ENCODE measurements around the gene SV2C.

The SV2C gene

GRCh38 chr5:76099756-76100155 lies 16.6 kb downstream of the SV2C start:
- Histone ChIP-seq H3K9me3 (ENCODE audit: control insufficient read depth, low read length) (no peaks in the 10 kb centered on the region), H3K4me1 (ENCODE audit: control insufficient read depth, insufficient read depth, low read length, poor library complexity, severe bottlenecking) (peaks cover 5% of the 10 kb centered on the region), H3K27ac (ENCODE audit: insufficient read depth, low read length, poor library complexity, severe bottlenecking) (no peak overlapping the region), H3K27me3 (replicated peaks; ENCODE audit: control insufficient read depth, insufficient read depth, low read length, poor library complexity, severe bottlenecking) (no peaks in the 10 kb centered on the region), H3K36me3 (ENCODE audit: control insufficient read depth, insufficient read depth, low read length) (no peaks in the 10 kb centered on the region), H3K4me3 (ENCODE audit: insufficient read depth, low read depth, low read length, poor library complexity, severe bottlenecking) (no peak overlapping the region)
- no peak for DNase-seq

DNA sequence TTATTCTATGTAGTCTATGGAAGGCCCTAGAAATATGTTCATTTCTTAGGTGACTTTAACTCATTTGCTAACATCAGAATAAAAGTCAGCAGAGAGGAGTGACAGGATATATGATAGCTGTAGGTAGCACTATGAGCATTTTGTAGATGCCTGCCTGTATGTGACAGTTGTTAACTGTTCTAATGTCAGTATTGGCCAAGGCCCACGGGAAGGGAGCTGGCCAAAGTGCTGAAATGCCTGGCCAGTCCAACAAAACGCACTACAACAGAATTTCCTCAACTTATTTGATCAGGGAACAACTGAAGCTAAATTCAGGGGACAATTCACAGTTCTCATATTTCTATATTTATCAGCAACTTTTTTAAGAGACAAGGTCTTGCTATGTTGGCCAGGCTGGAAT lies 20.8 kb downstream of the SV2C start:
- Histone ChIP-seq H3K4me1 (ENCODE audit: control insufficient read depth, insufficient read depth, low read length, poor library complexity, severe bottlenecking) (peaks cover 5% of the 10 kb centered on the region), H3K27ac (ENCODE audit: insufficient read depth, low read length, poor library complexity, severe bottlenecking) (no peak overlapping the region), H3K4me3 (ENCODE audit: insufficient read depth, low read depth, low read length, poor library complexity, severe bottlenecking) (no peak overlapping the region), H3K36me3 (ENCODE audit: control insufficient read depth, insufficient read depth, low read length) (no peaks in the 10 kb centered on the region), H3K9me3 (ENCODE audit: control insufficient read depth, low read length) (no peaks in the 10 kb centered on the region), H3K27me3 (replicated peaks; ENCODE audit: control insufficient read depth, insufficient read depth, low read length, poor library complexity, severe bottlenecking) (no peaks in the 10 kb centered on the region)
- no peak for DNase-seq

- H3K27ac ChIP-seq (ENCODE audit: insufficient read depth, low read length, poor library complexity, severe bottlenecking) = no peak overlapping the region
- no peak overlapping the region for H3K4me3 ChIP-seq (ENCODE audit: insufficient read depth, low read depth, low read length, poor library complexity, severe bottlenecking)
- H3K36me3 ChIP-seq (ENCODE audit: control insufficient read depth, insufficient read depth, low read length) = no peaks in the 10 kb centered on the region
- no peaks in the 10 kb centered on the region for H3K4me1 ChIP-seq (ENCODE audit: control insufficient read depth, insufficient read depth, low read length, poor library complexity, severe bottlenecking)
- no peaks in the 10 kb centered on the region for H3K9me3 ChIP-seq (ENCODE audit: control insufficient read depth, low read length)
- no peaks in the 10 kb centered on the region for H3K27me3 ChIP-seq (replicated peaks; ENCODE audit: control insufficient read depth, insufficient read depth, low read length, poor library complexity, severe bottlenecking)
- no peak for DNase-seq
Measured at GRCh38 chr5:76106149-76106548, 23.0 kb downstream of the SV2C start.

DNA sequence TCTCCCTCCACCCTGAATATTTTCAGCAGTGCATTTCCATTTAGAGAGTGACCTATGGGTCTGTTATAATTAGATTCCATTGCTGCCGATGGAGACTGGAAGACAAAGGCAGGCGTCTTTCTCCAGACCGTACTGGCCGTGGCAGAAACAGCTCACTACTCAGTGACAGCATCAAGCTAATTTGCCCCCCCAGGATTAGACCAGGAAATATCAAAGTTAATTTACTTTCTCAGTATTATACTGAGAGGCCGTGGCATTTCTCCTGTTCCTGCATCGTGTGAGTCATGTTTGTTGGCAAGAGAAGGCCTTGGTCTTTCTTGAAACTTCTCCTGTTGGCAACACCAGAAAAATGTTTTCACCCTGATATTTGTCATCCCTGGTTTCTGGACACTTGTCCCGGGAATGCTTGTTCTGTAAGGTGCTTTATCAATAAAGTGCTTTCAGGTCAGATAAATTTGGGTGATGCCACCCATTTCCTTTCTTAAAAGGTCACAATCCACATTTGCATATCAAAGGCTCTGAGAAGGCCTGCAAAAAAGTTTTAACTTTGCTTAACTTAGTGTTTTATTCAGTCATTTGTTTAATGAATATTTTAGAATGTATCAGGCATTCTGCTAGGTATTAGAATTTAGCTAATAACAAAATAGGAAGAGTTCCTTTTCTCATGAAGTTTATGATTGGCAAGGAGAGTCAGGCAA lies 28.4 kb downstream of the SV2C start:
- no peak overlapping the region for H3K4me3 ChIP-seq (ENCODE audit: insufficient read depth, low read depth, low read length, poor library complexity, severe bottlenecking)
- DNase-seq = no peak
- no peaks in the 10 kb centered on the region for H3K9me3 ChIP-seq (ENCODE audit: control insufficient read depth, low read length)
- H3K4me1 ChIP-seq (ENCODE audit: control insufficient read depth, insufficient read depth, low read length, poor library complexity, severe bottlenecking) = no peaks in the 10 kb centered on the region
- no peaks in the 10 kb centered on the region for H3K27me3 ChIP-seq (replicated peaks; ENCODE audit: control insufficient read depth, insufficient read depth, low read length, poor library complexity, severe bottlenecking)
- no peak overlapping the region for H3K27ac ChIP-seq (ENCODE audit: insufficient read depth, low read length, poor library complexity, severe bottlenecking)
- H3K36me3 ChIP-seq (ENCODE audit: control insufficient read depth, insufficient read depth, low read length) = no peaks in the 10 kb centered on the region

- Histone ChIP-seq H3K36me3 (ENCODE audit: control insufficient read depth, insufficient read depth, low read length) (no peaks in the 10 kb centered on the region), H3K27ac (ENCODE audit: insufficient read depth, low read length, poor library complexity, severe bottlenecking) (no peak overlapping the region), H3K27me3 (replicated peaks; ENCODE audit: control insufficient read depth, insufficient read depth, low read length, poor library complexity, severe bottlenecking) (no peaks in the 10 kb centered on the region), H3K9me3 (ENCODE audit: control insufficient read depth, low read length) (no peaks in the 10 kb centered on the region), H3K4me1 (ENCODE audit: control insufficient read depth, insufficient read depth, low read length, poor library complexity, severe bottlenecking) (no peaks in the 10 kb centered on the region), H3K4me3 (ENCODE audit: insufficient read depth, low read depth, low read length, poor library complexity, severe bottlenecking) (no peak overlapping the region)
- DNase-seq = no peak
Measured at GRCh38 chr5:76113103-76113502, 29.9 kb downstream of the SV2C start.

- no peak for DNase-seq
- no peaks in the 10 kb centered on the region for H3K36me3 ChIP-seq (ENCODE audit: control insufficient read depth, insufficient read depth, low read length)
- no peak overlapping the region for H3K4me3 ChIP-seq (ENCODE audit: insufficient read depth, low read depth, low read length, poor library complexity, severe bottlenecking)
- H3K4me1 ChIP-seq (ENCODE audit: control insufficient read depth, insufficient read depth, low read length, poor library complexity, severe bottlenecking) = no peaks in the 10 kb centered on the region
- no peak overlapping the region for H3K27ac ChIP-seq (ENCODE audit: insufficient read depth, low read length, poor library complexity, severe bottlenecking)
- no peaks in the 10 kb centered on the region for H3K9me3 ChIP-seq (ENCODE audit: control insufficient read depth, low read length)
- no peaks in the 10 kb centered on the region for H3K27me3 ChIP-seq (replicated peaks; ENCODE audit: control insufficient read depth, insufficient read depth, low read length, poor library complexity, severe bottlenecking)
Measured at GRCh38 chr5:76114179-76114851, 31.1 kb downstream of the SV2C start.

GRCh38 chr5:76125346-76125745 lies 42.2 kb downstream of the SV2C start:
- Histone ChIP-seq H3K9me3 (ENCODE audit: control insufficient read depth, low read length) (no peaks in the 10 kb centered on the region), H3K27me3 (replicated peaks; ENCODE audit: control insufficient read depth, insufficient read depth, low read length, poor library complexity, severe bottlenecking) (peaks cover 6% of the 10 kb centered on the region), H3K36me3 (ENCODE audit: control insufficient read depth, insufficient read depth, low read length) (no peaks in the 10 kb centered on the region), H3K4me1 (ENCODE audit: control insufficient read depth, insufficient read depth, low read length, poor library complexity, severe bottlenecking) (no peaks in the 10 kb centered on the region), H3K27ac (ENCODE audit: insufficient read depth, low read length, poor library complexity, severe bottlenecking) (no peak overlapping the region), H3K4me3 (ENCODE audit: insufficient read depth, low read depth, low read length, poor library complexity, severe bottlenecking) (no peak overlapping the region)
- DNase-seq = no peak

- no peak for DNase-seq
- no peak overlapping the region for H3K27ac ChIP-seq (ENCODE audit: insufficient read depth, low read length, poor library complexity, severe bottlenecking)
- H3K4me1 ChIP-seq (ENCODE audit: control insufficient read depth, insufficient read depth, low read length, poor library complexity, severe bottlenecking) = no peaks in the 10 kb centered on the region
Measured at GRCh38 chr5:76125888-76126287, 42.7 kb downstream of the SV2C start.

GRCh38 chr5:76134003-76134402 lies 50.8 kb downstream of the SV2C start:
- Histone ChIP-seq H3K4me1 (ENCODE audit: control insufficient read depth, insufficient read depth, low read length, poor library complexity, severe bottlenecking) (no peaks in the 10 kb centered on the region), H3K9me3 (ENCODE audit: control insufficient read depth, low read length) (no peaks in the 10 kb centered on the region), H3K27me3 (replicated peaks; ENCODE audit: control insufficient read depth, insufficient read depth, low read length, poor library complexity, severe bottlenecking) (no peaks in the 10 kb centered on the region), H3K27ac (ENCODE audit: insufficient read depth, low read length, poor library complexity, severe bottlenecking) (no peak overlapping the region), H3K36me3 (ENCODE audit: control insufficient read depth, insufficient read depth, low read length) (no peaks in the 10 kb centered on the region), H3K4me3 (ENCODE audit: insufficient read depth, low read depth, low read length, poor library complexity, severe bottlenecking) (no peak overlapping the region)
- no peak for DNase-seq

More at GRCh38 chr5:76125888-76126287, 42.7 kb downstream of the SV2C start:
- Histone ChIP-seq H3K36me3 (ENCODE audit: control insufficient read depth, insufficient read depth, low read length) (no peaks in the 10 kb centered on the region), H3K27me3 (replicated peaks; ENCODE audit: control insufficient read depth, insufficient read depth, low read length, poor library complexity, severe bottlenecking) (peaks cover 6% of the 10 kb centered on the region), H3K9me3 (ENCODE audit: control insufficient read depth, low read length) (no peaks in the 10 kb centered on the region), H3K4me3 (ENCODE audit: insufficient read depth, low read depth, low read length, poor library complexity, severe bottlenecking) (no peak overlapping the region)

DNA sequence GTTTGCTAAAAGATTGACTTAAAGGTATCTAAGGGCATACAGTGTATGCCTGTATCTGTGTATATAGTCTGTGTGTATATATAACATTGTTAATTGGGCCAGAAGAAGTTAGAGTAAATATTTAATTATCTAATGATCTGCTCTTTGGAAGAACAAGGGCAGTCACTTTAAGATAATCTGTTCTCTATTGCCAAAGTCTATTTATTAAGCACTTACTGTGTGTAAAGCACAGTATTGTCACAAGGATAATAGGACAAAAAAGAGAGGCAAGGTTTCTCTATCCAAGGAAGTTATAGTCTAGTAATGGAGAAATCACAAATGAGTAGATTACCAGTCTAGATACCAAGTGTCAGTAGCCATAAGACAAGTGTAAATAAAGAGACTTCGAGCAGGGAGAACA lies 51.5 kb downstream of the SV2C start:
- no peaks in the 10 kb centered on the region for H3K9me3 ChIP-seq (ENCODE audit: control insufficient read depth, low read length)
- H3K36me3 ChIP-seq (ENCODE audit: control insufficient read depth, insufficient read depth, low read length) = no peaks in the 10 kb centered on the region
- H3K27me3 ChIP-seq (replicated peaks; ENCODE audit: control insufficient read depth, insufficient read depth, low read length, poor library complexity, severe bottlenecking) = no peaks in the 10 kb centered on the region
- no peak overlapping the region for H3K4me3 ChIP-seq (ENCODE audit: insufficient read depth, low read depth, low read length, poor library complexity, severe bottlenecking)
- no peak for DNase-seq
- no peaks in the 10 kb centered on the region for H3K4me1 ChIP-seq (ENCODE audit: control insufficient read depth, insufficient read depth, low read length, poor library complexity, severe bottlenecking)
- H3K27ac ChIP-seq (ENCODE audit: insufficient read depth, low read length, poor library complexity, severe bottlenecking) = no peak overlapping the region
